Naive thymus-derived CD8-positive, alpha-beta T cell (primary cell): ENCODE measurements around the gene PKIG. TPM values are rescaled to one million over a fixed set of nuclear protein-coding genes. Genes with fewer than 3 reads are reported as not detected.

Experiments used
- ATAC-seq, 2 donors: fragments of 150-1000 bp; cut with Tn5 transposase in 1 of 2; sonication (Bioruptor Pico), chemical (Tn5 transposase) in 1 of 2; 1 replicate in 1 of 2; 2 replicates in 1 of 2; pipeline ENCODE4 v1.10.0; 2021; ENCODE audit warnings: mild to moderate bottlenecking in 2 of 2, moderate library complexity in 2 of 2
- POLR2A ChIA-PET: fragments of 350-600 bp; sonication (Branson Sonifier 250); formaldehyde crosslinking; loops from one replicate; lab custom pipeline; 2021; ENCODE audit warnings: antibody characterized with exemption; lab: Charles Lee
- DNase-seq, 10 donors: peaks; one replicate each; pipeline versions ENCODE4 v3.0.0 to v3.0.0-alpha.2; 2020 to 2022
- H3K27ac Mint-ChIP-seq, 10 donors: one replicate each; pipeline ENCODE4 v1.8.0; 2020 to 2022; ENCODE audit warnings: mild to moderate bottlenecking in 10 of 10, mixed read lengths in 10 of 10, moderate library complexity in 4 of 10, inconsistent platforms in 1 of 10
- H3K27me3 Mint-ChIP-seq, 5 donors: one replicate each; pipeline ENCODE4 v1.8.0; 2021 to 2022; ENCODE audit warnings: mixed read lengths in 5 of 5
- H3K36me3 Mint-ChIP-seq, 3 donors: one replicate each; pipeline ENCODE4 v1.8.0; 2020 to 2022; ENCODE audit warnings: mixed read lengths in 3 of 3, mild to moderate bottlenecking in 2 of 3, inconsistent platforms in 1 of 3
- H3K4me1 Mint-ChIP-seq, 4 donors: one replicate each; pipeline ENCODE4 v1.8.0; 2021 to 2022; ENCODE audit warnings: mixed read lengths in 4 of 4
- H3K4me3 Mint-ChIP-seq, 10 donors: one replicate each; pipeline ENCODE4 v1.8.0; 2020 to 2022; ENCODE audit warnings: mild to moderate bottlenecking in 10 of 10, mixed read lengths in 10 of 10, moderate library complexity in 6 of 10, inconsistent platforms in 1 of 10
- H3K9me3 Mint-ChIP-seq, 9 donors: one replicate each; pipeline ENCODE4 v1.8.0; 2020 to 2022; ENCODE audit warnings: mixed read lengths in 9 of 9, mild to moderate bottlenecking in 3 of 9, inconsistent platforms in 1 of 9, moderate library complexity in 1 of 9
- polyA plus RNA-seq, 3 donors: library from polyadenylated mRNA; unstranded; fragments of 300-500 nt; fragmentation: Illumina TruSeq; gene quantifications; one replicate each; pipeline ENCODE4 v1.2.3, GENCODE V29; 2021
- total RNA-seq, 8 experiments: library from RNA in 2 of 8; stranded (reverse) in 2 of 8; gene quantifications; one replicate each; pipeline ENCODE4 v1.2.3 and lab custom pipeline; 2021 to 2026

PKIG gene
- total and polyA plus RNA-seq, 5 experiments from 2014 or later = 6.1 to 9.0 (median 8.1) TPM

DNA sequence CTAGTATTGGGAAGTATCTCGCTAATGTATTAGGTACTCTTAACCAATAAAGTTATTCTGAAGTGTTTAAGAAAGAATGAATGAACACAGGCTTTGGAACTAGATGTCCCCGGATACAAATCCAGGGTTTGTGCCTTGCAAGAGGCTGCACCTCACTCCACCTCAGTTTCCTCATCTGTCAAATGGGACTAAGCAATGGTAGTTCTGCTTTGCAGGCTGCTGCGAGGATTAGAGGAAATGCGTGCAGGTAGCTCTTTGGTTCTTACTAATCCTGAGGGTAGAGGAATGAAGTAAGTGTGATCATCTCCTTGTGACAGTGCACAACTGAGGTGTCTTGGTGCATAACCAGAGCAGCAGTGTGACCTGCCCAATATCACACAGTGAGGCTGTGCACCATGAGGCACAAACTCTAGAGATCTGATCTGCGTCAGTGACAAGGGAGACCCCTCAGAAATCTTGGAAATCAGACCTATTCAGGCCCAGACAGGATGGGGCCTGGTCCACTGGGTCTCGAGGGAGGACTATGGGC lies 42.4 kb downstream of the PKIG start:
- Mint-ChIP-seq H3K27me3 (no peaks in the 10 kb centered on the region), H3K27ac (peak overlapping the region in 4 of 10 donors; percentile 15 to 65 (median 30)), H3K4me3 (no peak overlapping the region), H3K36me3 (peaks cover 7 to 77% (median 55%) of the 10 kb centered on the region in 3 donors), H3K9me3 (peaks cover 0 to 3% (median 0%) of the 10 kb centered on the region in 9 donors), H3K4me1 (peaks cover 8 to 28% (median 16%) of the 10 kb centered on the region in 4 donors)
- DNase-seq (no peak), ATAC-seq (no peak)
- POLR2A ChIA-PET = interaction anchor here (0.9 kb wide), 1 partner anchor 18 kb away, joined by 3 read pairs; no protein-coding TSS in a partner anchor

DNA sequence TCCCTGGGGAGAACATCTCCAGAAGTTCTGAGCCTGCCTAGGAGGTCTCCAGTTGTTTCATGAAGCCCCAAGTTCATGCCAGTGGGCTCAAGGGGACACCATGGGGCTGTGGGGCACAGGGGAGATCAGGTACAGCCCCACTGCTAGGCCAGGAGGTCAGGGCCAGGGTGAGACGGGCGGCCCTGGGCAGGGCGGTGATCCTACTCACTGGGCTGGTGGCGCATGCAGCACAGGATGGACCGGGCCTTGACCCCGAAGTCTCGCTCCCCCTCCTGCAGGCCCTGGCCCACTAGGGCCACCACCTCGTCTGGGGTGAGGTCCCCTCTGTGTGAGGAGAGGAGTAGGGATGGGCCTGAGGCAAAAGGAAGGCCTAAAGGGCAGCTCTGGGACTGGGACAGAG lies 43.0 kb downstream of the PKIG start:
- POLR2A ChIA-PET = interaction anchor here (1.2 kb wide), 1 partner anchor 9 kb away, joined by 3 read pairs; no protein-coding TSS in a partner anchor

DNA sequence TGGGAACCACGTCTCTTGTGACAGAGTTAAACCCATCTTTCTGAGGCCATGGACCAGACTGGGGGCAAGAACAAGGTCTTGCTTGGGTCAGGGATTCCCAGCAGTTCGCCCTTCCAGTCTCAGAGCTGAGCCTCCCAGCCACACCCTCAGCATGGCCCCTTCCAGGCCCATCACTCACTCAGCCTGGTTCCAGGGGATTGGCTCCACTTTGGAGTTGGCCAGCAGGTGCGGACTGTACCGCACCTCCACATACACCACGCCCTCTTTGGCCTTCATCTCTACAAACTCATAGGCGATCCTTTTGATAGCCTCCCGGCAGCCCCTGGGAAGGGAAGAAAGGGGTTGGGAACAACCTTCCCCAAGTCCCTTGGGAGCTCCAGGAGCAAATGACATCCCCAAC lies 43.9 kb downstream of the PKIG start:
- H3K36me3 Mint-ChIP-seq = peaks cover 0 to 69% (median 43%) of the 10 kb centered on the region in 3 donors
- DNase-seq (no peak), ATAC-seq (no peak)
- H3K4me1 Mint-ChIP-seq = peaks cover 9 to 23% (median 17%) of the 10 kb centered on the region in 4 donors
- peak overlapping the region in 7 of 10 donors; percentile 16 to 94 (median 66) for H3K27ac Mint-ChIP-seq
- peak overlapping the region in 1 of 10 donors; percentile 59 for H3K4me3 Mint-ChIP-seq
- H3K9me3 Mint-ChIP-seq = peaks cover 0 to 2% (median 0%) of the 10 kb centered on the region in 9 donors
- POLR2A ChIA-PET = interaction anchor here (1.1 to 1.8 kb wide), 7 partner anchors 8 to 23 kb away, joined by 3 to 10 read pairs (median 3); no protein-coding TSS in a partner anchor
- no peaks in the 10 kb centered on the region for H3K27me3 Mint-ChIP-seq

More for the DNA sequence above, 43.0 kb downstream of the PKIG start:
- Mint-ChIP-seq H3K36me3 (peaks cover 3 to 74% (median 51%) of the 10 kb centered on the region in 3 donors), H3K4me1 (peaks cover 9 to 23% (median 16%) of the 10 kb centered on the region in 4 donors), H3K9me3 (peaks cover 0 to 2% (median 0%) of the 10 kb centered on the region in 9 donors), H3K27me3 (no peaks in the 10 kb centered on the region), H3K4me3 (no peak overlapping the region), H3K27ac (peak overlapping the region in 1 of 10 donors; percentile 19)
- no peak for DNase-seq
- no peak for ATAC-seq

DNA sequence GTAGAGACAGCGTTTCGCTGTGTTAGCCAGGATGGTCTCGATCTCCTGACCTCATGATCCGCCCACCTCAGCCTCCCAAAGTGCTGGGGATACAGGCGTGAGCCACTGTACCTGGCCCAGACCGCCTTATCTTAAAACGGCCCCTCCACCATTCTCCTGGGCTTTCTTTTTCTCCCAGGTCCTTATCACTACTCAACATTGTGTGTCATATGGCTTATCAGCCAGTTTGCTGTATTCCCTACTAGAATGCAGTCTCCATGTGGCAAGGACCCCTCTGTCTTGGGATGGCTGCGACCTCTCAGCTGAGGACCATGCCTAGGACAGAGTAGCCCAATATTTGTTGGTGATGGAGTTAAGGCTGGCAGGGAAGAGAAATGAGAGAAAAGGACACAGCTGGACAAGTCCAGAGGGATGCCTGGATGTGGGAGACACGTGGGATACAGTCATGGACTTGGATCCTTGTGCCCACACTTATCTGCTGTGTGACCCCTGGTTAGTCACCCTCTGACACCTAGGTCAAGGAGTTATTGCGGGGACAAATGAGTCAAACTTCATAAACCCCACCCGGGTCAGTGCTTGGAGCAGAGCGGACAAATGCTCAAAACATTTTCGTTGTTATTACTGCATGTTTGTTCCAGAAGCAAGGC lies 45.1 kb downstream of the PKIG start:
- peaks cover 0 to 2% (median 0%) of the 10 kb centered on the region in 9 donors for H3K9me3 Mint-ChIP-seq
- peaks cover 9 to 19% (median 17%) of the 10 kb centered on the region in 4 donors for H3K4me1 Mint-ChIP-seq
- POLR2A ChIA-PET = interaction anchor here (1.1 to 1.8 kb wide), 4 partner anchors 10 to 22 kb away, joined by 3 to 10 read pairs (median 4); no protein-coding TSS in a partner anchor

DNA sequence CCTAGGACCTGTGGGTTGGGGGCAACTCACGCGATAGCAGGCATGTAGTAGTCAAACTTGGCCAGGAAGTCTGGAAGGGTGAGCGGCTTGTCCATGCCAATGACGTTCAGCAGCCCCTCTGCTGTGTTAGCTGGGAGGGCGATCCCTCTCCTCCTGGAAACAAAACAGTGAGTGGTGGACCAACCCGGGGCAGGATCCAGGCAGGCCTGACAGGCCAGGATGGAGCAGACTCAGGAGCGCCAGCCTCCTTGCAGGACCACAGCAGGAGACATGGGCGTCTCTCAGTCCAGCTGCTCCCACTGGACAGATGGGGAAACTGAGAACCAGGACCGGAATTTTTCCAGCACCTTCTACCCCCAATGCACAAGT lies 46.6 kb downstream of the PKIG start:
- Mint-ChIP-seq H3K4me3 (no peak overlapping the region), H3K27me3 (no peaks in the 10 kb centered on the region), H3K4me1 (peaks cover 9 to 19% (median 17%) of the 10 kb centered on the region in 4 donors), H3K27ac (peak overlapping the region in 1 of 10 donors; percentile 41), H3K9me3 (peaks cover 0 to 1% (median 0%) of the 10 kb centered on the region in 9 donors), H3K36me3 (peaks cover 0 to 64% (median 17%) of the 10 kb centered on the region in 3 donors)
- no peak for DNase-seq
- POLR2A ChIA-PET = interaction anchor here (0.9 to 1.1 kb wide), 2 partner anchors 9 to 18 kb away, joined by 3 read pairs; no protein-coding TSS in a partner anchor
- no peak for ATAC-seq

More for the DNA sequence above, 45.1 kb downstream of the PKIG start:
- Mint-ChIP-seq H3K36me3 (peaks cover 0 to 66% (median 31%) of the 10 kb centered on the region in 3 donors), H3K4me3 (no peak overlapping the region), H3K27me3 (no peaks in the 10 kb centered on the region), H3K27ac (peak overlapping the region in 7 of 10 donors; percentile 3 to 94 (median 48))
- no peak for ATAC-seq
- no peak for DNase-seq

DNA sequence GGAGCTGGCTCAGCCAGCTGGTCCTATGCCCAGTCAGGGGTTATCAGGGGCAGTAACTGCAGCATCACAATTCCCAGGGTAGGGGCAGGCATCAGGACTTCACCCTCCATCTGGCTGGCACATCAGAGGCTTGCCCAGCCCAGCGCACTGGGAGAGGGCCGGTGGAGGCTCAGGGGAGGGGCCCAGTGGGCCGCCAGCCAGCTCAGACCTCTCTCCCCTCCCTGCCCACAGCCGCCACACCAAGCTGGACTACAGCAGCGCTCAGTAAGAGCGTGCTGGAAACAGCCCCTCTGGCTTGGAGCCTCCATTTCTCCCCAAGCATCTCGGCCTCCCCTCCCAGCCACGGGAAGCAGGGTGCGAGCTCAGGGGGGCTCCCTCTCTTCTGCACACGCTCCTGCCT lies 47.2 kb downstream of the PKIG start:
- DNase-seq = no peak
- Mint-ChIP-seq H3K4me1 (peaks cover 9 to 19% (median 17%) of the 10 kb centered on the region in 4 donors), H3K36me3 (peaks cover 0 to 64% (median 16%) of the 10 kb centered on the region in 3 donors), H3K27ac (peak overlapping the region in 3 of 10 donors; percentile 31 to 85 (median 56)), H3K9me3 (peaks cover 0 to 1% (median 0%) of the 10 kb centered on the region in 9 donors), H3K4me3 (no peak overlapping the region), H3K27me3 (no peaks in the 10 kb centered on the region)
- POLR2A ChIA-PET = interaction anchor here (0.7 to 0.9 kb wide), 2 partner anchors 15 to 113 kb away, joined by 3 to 4 read pairs; no protein-coding TSS in a partner anchor
- no peak for ATAC-seq

DNA sequence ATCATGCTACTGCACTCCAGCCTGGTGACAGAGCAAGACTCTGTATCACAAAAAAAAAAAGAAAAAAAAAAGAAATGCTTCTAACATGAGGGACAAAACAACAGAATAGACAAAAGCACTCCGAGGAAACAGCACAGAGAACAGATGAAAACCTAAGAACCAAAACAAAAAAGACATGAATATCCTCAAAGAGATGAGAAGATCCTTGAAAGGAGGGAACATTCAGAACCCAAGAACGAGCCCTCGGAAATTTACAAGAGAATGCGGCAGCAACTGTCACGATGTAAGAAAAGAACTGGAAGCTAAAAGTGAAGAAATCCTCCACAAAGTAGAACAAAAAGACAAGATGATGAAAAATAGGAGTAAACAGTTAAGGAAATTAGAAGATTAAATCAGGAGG lies 47.9 kb downstream of the PKIG start:
- no peak for ATAC-seq
- H3K36me3 Mint-ChIP-seq = peaks cover 0 to 66% (median 12%) of the 10 kb centered on the region in 3 donors
- peaks cover 0 to 1% (median 0%) of the 10 kb centered on the region in 9 donors for H3K9me3 Mint-ChIP-seq
- peak overlapping the region in 4 of 10 donors; percentile 15 to 85 (median 63) for H3K27ac Mint-ChIP-seq
- no peak overlapping the region for H3K4me3 Mint-ChIP-seq
- no peak for DNase-seq
- POLR2A ChIA-PET = interaction anchor here (0.7 to 0.9 kb wide), 2 partner anchors 15 to 113 kb away, joined by 3 to 4 read pairs; no protein-coding TSS in a partner anchor
- peaks cover 9 to 19% (median 17%) of the 10 kb centered on the region in 4 donors for H3K4me1 Mint-ChIP-seq
- H3K27me3 Mint-ChIP-seq = no peaks in the 10 kb centered on the region

DNA sequence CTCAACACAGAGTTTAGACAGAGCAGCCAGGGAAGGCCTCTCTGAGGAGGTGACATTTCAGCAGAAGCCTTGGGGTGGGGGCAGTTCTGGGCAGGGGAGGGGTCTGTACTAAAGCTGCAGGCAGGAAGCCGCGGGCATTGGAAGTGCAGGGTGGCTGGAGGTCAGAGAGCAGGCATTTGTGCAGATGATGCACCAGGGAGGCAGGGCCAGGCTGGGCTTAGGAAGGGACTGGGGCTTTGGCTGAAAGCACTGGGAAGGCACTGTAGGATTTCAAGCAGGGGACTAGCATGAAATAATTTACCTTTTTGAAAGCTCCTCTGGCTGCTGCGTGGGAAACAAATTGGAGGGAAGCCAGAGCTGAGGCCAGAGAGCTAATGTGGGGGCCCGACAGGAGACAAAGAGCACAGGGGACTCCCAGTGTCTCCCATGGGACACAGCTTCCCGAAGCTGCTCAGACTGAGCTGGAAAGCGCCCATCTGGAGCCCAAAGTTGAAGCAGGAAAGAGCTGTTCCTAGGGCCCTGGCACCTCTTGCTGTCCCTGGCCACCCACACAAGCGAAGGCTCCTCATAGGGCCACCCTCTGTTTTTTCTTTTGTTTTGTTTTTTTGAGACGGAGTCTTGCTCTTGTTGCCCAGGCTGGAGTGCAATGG lies 49.8 kb downstream of the PKIG start:
- Mint-ChIP-seq H3K9me3 (no peaks in the 10 kb centered on the region), H3K4me1 (peaks cover 1 to 11% (median 9%) of the 10 kb centered on the region in 4 donors), H3K27ac (peak overlapping the region in 4 of 10 donors; percentile 3 to 69 (median 42)), H3K27me3 (no peaks in the 10 kb centered on the region), H3K36me3 (peaks cover 0 to 68% (median 26%) of the 10 kb centered on the region in 3 donors), H3K4me3 (no peak overlapping the region)
- DNase-seq (no peak), ATAC-seq (no peak)
- POLR2A ChIA-PET = interaction anchor here (1.0 to 1.4 kb wide), 2 partner anchors 10 to 11 kb away, joined by 3 to 4 read pairs; no protein-coding TSS in a partner anchor

DNA sequence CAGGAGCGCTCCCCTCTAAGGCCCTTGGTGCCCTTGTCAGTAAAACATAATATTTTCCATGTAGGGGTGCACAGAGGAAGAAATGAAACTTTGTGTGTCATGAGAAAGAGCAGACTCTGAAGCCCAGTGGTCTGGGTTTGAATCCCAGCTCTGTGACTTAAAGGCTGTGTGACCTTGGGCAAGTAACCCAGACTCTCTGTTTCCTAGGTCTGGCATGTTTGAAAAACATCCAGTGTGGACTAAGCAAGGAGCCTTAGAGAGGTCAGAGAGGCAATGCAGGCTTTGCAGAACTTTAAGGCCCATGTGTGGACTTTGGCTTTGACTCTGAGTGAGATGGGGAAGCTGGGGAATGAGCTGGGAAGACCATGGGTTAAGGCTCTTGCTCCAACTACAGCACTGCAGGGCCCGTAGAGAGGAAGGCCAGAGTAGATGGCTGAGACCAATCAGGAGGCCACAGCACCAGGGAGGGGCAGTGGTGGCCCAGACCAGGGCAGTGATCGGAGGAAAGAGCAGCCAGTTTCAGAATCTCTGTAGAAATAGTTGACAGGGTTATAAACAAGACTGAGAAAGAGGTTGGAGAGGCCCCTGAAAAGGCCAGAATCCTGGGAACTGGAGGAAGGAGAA lies 50.9 kb downstream of the PKIG start:
- no peak for ATAC-seq
- POLR2A ChIA-PET = interaction anchor here (0.8 kb wide), 2 partner anchors 13 to 423 kb away, joined by 3 read pairs; no protein-coding TSS in a partner anchor
- H3K4me1 Mint-ChIP-seq = peaks cover 0 to 8% (median 4%) of the 10 kb centered on the region in 4 donors
- H3K27ac Mint-ChIP-seq = peak overlapping the region in 2 of 10 donors; percentile 48 to 75
- DNase-seq = no peak
- peaks cover 0 to 61% (median 20%) of the 10 kb centered on the region in 3 donors for H3K36me3 Mint-ChIP-seq
- H3K4me3 Mint-ChIP-seq = no peak overlapping the region
- no peaks in the 10 kb centered on the region for H3K27me3 Mint-ChIP-seq
- H3K9me3 Mint-ChIP-seq = no peaks in the 10 kb centered on the region

DNA sequence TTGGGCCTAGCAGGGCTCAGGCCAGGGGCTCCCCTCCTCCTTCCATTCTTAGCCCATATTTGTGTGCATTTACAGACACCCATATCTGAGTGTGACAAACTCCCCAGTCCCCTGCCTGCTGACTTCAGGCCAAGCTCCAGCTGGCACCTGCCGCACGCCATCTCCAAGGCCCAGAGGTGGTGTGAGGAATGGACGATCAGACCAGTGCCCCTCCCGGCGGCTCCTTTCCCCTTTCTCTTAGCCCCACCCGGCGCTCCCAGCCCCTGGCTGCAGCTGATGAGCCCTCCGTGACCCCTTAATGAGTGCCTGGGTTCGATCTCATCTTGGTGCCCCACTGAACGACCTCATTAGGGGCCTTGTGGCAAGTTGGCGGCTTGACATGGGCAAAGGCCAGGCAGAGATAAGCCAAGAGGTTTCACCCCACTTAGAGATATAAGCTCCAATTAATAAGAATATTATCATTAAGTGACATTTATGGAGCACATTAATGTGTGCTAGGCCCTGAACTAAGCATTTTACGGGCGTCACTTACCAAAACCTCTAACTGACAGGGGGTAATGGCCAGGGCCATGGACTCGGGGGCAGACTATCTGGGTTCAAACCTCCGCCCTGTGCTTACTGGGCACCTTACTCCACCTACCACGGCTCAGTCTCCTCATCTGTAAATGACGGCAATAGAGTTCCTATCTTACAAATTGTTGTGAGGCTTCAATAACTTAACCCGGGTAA lies 51.7 kb downstream of the PKIG start:
- DNase-seq = no peak
- POLR2A ChIA-PET = interaction anchor here (0.8 to 1.1 kb wide), 3 partner anchors 8 to 424 kb away, joined by 3 read pairs; no protein-coding TSS in a partner anchor
- no peak for ATAC-seq
- Mint-ChIP-seq H3K36me3 (peaks cover 0 to 59% (median 24%) of the 10 kb centered on the region in 3 donors), H3K27ac (peak overlapping the region in 2 of 10 donors; percentile 33 to 35), H3K9me3 (no peaks in the 10 kb centered on the region), H3K4me1 (peaks cover 1 to 14% (median 6%) of the 10 kb centered on the region in 4 donors), H3K4me3 (no peak overlapping the region), H3K27me3 (no peaks in the 10 kb centered on the region)

DNA sequence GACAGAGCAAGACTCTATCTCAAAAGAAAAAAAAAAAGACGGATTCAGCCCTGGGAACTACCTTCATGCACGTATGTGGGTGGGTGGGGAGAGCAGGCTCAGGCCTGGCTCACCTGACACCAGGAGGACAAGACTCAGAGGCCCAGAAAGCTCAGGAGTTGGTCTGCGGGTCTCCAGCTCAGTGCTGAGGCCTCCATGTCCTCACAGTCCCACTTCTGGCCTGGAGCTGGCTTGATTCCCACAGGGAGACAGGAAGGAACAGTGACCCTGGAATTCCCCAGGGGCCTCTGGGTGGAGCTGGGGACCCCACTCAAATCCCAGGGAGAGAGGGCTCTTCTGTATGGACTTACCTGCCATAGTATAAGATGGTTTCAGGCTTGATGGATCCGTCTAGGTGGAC lies 53.5 kb downstream of the PKIG start:
- Mint-ChIP-seq H3K27ac (peak overlapping the region in 1 of 10 donors; percentile 33), H3K4me3 (no peak overlapping the region), H3K36me3 (peaks cover 4 to 70% (median 26%) of the 10 kb centered on the region in 3 donors), H3K4me1 (peaks cover 9 to 15% (median 12%) of the 10 kb centered on the region in 4 donors), H3K27me3 (no peaks in the 10 kb centered on the region), H3K9me3 (no peaks in the 10 kb centered on the region)
- DNase-seq (no peak), ATAC-seq (no peak)
- POLR2A ChIA-PET = no interaction called here
